H54 (cell line): Measurements from ENCODE around the gene MORN5.
A peak's percentile ranks its signal among the peaks of the same experiment; 100 is the strongest.
"Not testable (repeated sequence)": the region's sequence is repeated elsewhere in the genome, so short reads cannot be mapped to it uniquely, and the experiment has no call there.

Experiments
- DNase-seq: peaks from one replicate; pipeline ENCODE4 v3.0.0; 2011; ENCODE audit warnings: low spot score, mixed read lengths; ENCODE audit not compliant: insufficient read length
- FAIRE-seq: peaks from 3 replicates; lab custom pipeline; 2011; peaks lifted over from hg19 to GRCh38; lab: Jason Lieb, UNC
- POLR2A ChIP-seq: IDR thresholded peaks from 2 replicates; pipeline ENCODE4 v1.6.1; 2011; ENCODE audit warnings: low read depth, mild to moderate bottlenecking, low read length

Gene MORN5

DNA sequence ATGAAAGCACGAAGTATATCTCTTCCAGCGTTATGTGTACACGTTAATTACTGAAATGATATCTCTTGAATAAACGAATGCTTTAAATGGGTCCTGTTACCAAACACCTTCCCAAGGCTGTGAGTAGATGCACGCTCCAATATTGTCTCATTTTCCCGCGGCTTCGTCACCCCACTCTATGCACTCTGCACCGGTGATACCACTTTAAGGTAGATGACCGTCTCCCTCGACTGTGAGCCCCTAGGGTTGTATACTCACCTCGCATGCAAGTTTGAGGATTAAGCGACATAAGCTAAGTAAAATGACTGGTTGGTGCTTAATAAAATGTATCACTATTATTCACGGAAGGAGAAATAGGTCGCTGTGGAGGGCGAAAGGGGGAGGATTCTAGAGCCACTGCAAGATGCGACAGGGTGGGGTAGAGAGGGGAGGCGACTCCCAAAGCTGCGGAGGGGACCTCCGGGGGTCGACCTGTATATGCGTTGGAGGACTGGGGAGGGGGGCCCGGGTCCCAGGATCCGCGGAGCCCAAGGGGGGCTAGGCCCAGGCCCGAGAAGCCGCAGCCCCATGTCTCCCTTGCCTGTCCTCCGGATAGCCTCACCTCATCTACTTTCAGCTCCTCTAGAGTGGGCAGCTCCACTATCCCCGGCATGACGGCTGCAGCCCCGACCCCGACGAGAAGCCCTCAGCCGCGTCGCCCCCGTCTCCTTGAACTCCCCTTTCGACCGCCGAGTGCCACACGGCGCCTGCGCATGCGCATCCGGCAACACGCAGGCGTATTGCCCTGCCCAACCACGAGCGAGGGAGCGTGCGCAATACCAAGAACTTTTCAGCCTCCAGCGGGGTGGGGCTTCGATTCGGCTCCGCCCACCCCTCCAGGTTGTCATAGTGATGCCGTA lies at the start of gene MORN5, which contains the start of gene NDUFA8:
Gene MORN5 (plus strand): TSS at position 883 of the 899 bp plus-strand sequence. CDS start 65 bp downstream, outside the sequence.
Gene NDUFA8 (minus strand): TSS at position 754 of the 899 bp plus-strand sequence. CDS start 102 bp downstream, at position 652.
- DNase-seq = peak; percentile 100
- TF ChIP-seq POLR2A = peak; percentile 98
- FAIRE-seq = peak; percentile 97

DNA sequence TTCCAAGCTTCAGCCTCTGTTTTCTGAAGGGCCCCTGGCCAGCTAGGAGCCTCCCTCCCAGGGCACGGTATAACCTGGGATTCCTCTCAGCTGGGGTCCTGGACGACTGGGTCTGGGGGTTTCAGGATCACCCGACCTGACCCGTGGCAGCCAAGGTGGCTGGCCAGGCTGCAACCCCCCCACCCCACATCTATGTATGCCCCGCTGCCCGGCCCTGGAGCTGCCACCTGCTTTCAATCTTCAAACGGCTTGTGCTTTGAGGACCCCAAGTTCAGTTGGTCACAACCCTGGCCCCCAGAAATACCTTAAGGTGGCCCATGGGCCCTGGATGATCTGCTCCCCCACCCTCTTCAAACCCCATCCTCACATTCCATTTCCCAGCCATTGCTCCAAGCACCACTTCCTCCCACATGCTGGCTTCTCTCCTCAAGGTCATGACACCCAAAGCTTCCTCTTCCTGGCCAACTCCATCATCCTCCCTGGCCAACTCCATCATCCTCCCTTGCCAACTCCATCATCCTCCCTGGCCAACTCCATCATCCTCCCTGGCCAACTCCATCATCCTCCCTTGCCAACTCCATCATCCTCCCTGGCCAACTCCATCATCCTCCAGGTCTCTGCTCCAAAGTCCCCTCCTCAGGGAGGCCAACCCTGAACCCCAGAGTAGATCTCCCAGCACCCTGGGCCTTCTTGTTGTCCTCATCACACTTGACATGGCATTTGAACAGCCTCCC lies 49.4 kb upstream of the MORN5 start:
- FAIRE-seq = no peak

DNA sequence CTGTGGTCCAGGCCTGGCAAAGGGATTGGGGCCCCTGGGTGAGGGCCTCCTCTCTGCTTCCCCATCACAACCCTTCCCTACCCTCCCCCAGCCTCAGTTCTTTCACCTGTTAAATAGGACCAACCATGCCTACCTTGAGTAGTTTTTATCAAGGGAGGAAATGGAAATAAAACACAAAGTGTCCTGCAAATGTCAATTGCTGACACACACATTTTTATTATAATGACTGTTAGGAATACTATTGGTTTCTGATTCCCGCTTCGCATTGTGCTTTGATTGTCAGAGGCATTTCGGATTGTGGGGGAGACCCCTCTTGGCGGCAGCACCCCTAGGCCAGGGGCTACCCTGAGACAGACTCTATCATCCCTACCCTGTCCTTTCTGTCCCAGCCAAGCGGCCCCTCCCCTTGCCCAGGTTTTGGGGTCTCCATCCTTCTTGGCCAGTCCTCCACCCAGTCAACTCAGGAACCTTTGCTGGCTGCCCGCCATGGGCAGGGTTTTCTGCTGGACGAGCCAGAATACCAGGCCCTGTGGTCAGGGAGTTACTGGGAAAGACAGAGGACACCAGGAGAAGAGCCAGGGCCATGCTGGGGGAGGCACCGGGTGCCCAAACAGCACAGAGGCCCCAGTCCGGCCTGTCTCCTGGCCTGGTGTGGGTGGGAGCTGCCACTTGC lies 48.2 kb upstream of the MORN5 start:
- no peak for FAIRE-seq
- no peak for DNase-seq
- TF ChIP-seq POLR2A = no peak

More for the DNA sequence above, 49.4 kb upstream of the MORN5 start:
- no peak for DNase-seq
- no peak for TF ChIP-seq POLR2A

DNA sequence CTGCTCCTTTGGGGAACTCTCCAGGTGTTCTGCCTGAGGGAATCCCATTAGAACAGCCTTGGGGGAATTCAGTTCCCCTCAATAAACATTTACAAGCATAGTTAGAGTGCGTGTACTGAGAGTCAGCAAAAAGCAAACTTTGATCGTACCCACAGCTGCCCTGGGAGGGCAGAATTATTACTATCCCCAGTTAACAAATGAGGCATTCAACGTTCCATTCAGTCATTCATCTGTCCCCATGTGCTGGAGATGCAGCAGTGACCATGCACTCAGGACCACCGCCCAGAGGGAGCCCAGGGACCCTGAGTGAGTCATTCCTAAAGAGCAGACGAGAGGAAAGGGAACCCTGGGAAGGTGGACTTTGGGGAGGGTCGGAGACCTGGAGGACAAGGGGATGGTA lies 47.5 kb upstream of the MORN5 start:
- DNase-seq (no peak), FAIRE-seq (no peak)
- no peak for TF ChIP-seq POLR2A

DNA sequence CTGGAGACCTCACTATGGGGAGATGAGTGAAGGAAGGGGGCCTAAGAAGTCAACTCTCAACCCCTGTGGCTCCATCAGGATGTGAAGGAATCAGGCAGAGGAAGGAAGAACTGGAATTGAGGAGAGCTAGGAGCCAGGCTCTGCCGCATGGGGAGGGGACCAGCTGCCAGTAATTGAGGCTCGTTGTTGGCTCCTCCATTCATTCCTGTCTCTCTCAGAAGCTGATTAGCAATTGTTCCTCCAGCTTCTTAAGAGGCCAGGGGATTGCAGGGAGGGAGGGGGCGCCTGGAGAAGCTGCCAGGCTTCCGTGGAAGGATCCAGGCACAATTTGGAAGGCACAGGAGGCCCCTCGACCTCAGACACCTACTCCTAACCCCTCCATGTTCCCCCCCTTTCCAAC lies 46.1 kb upstream of the MORN5 start:
- FAIRE-seq (no peak), DNase-seq (no peak)
- no peak for TF ChIP-seq POLR2A

DNA sequence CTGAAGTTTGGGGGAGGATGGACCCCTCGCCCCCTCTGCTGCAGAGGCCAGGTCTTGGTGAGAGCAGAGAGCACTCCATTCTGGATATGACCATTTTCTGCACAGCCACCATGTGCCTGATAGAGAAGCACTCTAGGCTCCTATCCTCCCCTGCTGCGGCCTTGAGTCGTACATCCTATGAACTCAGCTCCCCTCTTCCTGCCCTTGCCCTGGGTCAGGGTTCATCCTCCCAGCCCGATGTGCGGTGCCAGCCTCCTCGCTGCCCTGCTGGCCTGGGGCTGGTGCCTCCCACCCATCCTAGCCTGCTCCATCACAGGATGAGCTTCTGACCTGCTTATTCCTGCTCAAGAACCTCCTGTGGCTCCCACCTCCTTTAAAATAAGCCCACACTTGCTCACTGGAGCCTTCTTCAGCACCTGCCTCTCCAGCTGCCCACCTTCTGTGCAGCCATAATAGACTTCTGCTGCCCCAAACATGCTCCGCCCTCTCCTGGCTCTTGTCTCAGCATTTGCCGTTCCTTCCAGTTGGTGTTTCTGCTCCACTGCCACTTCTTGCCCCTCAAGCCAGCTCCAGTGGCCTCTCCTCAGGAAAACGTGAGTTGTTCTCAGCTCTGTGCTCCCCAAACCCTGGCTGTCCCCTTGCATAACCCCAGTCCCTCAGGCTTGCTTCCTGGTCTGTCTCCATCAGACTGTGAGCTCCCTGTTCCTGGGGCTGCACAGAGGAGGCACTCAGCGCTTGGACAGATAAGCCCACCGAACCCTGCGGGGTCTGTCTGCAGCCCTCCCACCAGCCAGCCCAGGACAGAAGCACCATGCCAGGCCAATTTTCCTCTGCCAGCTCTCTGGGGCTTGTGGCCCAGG lies 44.3 kb upstream of the MORN5 start:
- no peak for TF ChIP-seq POLR2A
- DNase-seq (no peak), FAIRE-seq (no peak)

DNA sequence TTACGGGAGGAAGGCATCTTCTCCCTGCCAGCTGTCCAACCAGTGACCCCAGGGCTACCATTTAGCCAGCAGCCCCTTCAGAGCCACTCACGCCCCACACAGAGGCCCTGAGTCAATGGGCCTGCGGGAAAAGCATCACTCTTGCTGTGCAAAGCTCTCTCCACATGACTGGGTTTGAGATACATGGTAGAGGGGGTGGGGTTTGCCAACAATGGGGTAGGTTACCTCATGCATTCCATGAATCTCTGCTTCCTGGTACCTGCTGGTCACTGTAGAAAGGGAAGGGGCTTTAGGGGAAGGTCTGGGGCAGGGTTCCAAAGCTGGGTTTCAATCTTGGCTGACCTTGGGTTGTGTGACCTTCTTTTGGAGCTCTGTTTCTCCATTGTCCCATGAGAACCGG lies 43.7 kb upstream of the MORN5 start:
- DNase-seq (no peak), FAIRE-seq (no peak)
- no peak for TF ChIP-seq POLR2A

DNA sequence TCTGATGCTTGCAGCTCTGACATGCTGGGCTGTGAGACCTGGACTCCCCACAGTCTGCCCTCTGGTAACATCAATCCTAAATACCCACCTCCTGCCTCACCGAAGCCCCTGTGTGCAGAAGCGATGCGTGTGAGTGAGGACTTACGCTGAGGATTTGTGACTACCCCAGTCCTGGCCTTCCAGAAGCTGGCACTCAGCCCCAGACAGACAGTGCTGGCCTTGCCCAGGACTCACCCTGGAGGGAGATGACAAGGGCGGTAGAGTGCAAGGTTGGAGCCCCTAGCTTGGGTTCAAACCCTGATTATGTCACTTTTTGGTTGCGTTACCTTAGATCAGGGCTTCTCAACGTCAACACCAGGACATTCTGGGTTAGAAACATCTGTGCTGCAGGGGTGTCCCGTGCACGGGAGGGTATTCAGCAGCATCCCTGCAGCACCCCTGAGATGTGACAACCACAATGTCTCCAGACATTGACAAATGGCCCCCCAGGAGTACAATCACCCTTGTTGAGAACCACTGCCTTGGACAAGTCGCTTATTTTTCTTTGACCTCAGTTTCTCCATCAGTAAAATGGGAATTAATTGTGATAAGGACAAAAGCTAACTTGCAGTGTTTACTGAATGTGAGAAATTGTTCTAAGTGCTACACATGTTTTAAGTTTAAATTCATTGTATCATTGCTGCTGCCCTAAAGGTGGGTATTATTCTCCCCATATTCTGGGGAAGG lies 43.1 kb upstream of the MORN5 start:
- TF ChIP-seq POLR2A = no peak
- FAIRE-seq (no peak), DNase-seq (no peak)

DNA sequence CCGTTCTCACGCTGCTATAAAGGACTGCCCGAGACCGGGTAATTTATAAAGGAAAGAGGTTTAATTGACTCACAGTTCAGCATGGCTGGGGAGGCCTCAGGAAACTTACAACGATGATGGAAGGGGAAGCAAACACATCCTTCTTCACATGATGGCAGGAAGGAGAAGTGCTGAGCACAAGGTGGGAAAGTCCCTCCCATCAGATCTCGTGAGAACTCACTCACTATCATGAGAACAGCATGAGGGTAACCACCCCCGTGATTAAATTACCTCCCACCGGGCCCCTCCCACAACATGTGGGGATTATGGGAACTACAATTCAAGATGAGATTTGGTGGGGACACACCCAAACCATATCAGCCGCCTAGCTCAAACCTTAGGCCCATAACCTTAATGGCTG lies 42.5 kb upstream of the MORN5 start:
- not testable (repeated sequence) for FAIRE-seq, DNase-seq

DNA sequence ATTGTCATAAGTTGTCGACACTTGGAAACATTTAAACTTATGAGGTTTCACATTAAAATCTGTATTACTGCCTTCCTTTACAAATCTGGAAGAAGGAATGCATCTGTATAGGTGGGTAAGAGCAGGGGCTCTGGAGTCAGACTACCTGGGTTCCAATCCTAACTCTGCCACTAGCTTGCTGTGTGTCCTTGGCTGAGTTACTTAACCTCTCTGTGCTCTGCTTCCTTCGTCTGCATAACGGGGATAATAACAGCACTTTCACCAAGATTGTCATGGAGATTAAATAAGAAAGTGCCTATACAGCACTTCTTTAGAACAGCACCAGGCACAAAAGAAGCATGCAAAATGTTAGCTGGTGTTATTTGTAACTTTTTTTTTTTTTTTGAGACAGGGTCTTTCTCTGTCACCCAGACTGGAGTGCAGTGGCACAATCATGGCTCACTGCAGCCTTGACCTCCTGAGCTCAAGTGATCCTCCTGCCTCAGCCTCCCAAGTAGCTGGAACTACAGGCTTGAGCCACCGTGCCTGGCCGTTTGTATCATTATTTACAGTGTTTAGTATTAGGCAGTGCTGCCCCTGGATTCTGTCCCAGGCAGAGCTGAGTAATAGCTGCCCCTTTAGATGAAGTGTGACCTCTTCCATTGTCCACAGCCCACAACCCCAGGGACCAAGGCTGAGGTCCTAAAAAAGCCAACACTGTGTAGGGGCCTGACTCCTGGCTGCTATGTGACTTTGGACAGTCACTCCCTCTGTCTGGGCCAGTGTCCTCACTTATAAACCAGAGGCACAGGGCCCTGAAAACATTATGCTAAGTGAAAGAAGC lies 41.2 kb upstream of the MORN5 start:
- DNase-seq (no peak), FAIRE-seq (no peak)
- TF ChIP-seq POLR2A = 0 out of 2 replicates have a peak, but pooled peaks have one; percentile 9

DNA sequence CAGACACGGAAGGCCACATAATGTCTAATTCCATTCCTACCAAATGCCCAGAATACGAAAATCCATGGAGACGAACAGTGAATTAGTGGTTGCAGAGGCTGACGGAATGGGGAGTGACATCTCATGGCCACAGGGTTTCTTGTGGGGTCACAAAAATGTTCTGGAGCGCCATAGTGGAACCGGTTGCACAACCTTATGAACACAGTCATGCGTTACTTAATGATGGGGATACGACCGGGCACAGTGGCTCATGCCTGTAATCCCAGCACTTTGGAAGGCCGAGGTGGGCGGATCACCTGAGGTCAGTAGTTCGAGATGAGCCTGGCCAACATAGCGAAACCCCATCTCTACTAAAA lies 40.6 kb upstream of the MORN5 start:
- no peak for DNase-seq
- TF ChIP-seq POLR2A = no peak
- FAIRE-seq = no peak

DNA sequence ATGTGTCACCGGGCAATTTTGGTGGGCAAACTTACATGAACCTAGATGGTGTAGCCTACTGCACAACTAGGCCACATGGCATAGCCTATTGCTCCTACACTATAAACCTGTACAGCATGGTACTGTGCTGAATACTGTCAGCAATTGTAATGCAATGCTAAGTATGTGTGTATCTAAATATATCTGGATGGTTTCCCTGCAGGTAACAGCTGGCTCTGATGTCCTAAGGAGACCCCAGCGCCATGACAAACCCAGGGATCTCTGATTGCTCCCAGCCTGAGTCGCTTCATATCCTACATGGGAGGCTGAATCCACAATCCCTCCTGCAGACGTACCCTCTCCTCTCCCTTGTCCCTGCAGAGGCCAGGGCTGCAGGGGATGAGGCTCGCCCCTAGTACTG lies 40.0 kb upstream of the MORN5 start:
- TF ChIP-seq POLR2A = no peak
- DNase-seq (no peak), FAIRE-seq (no peak)
